ENCODE results near the gene COL23A1. TPM values are rescaled to one million over a fixed set of nuclear protein-coding genes. Genes with fewer than 3 reads are reported as not detected.

The COL23A1 gene
- total and polyA plus RNA-seq, 2 donors (not counting 1 experiment from before 2014, with no cell fraction given), result not detected

GRCh38 chr5:178228609-178229008 lies 361.6 kb downstream of the COL23A1 start:
- Histone ChIP-seq H3K4me1 (ENCODE audit: control insufficient read depth, extremely low read depth, insufficient read depth, low read length) (peaks cover 6% of the 10 kb centered on the region), H2AFZ (ENCODE audit: low read length) (no peak overlapping the region), H3K9ac (ENCODE audit: insufficient read depth, low read length) (no peak overlapping the region), H4K20me1 (ENCODE audit: control insufficient read depth, extremely low read depth, insufficient read depth, low read length) (no peaks in the 10 kb centered on the region), H3K79me2 (ENCODE audit: control insufficient read depth, insufficient read depth, low read length) (peaks cover 18% of the 10 kb centered on the region), H3K27ac (ENCODE audit: insufficient read depth, low read length) (no peak overlapping the region), H3K4me3 (replicated peaks in 1 of 4; ENCODE audit: control extremely low read depth in 1 of 4, insufficient read depth in 1 of 4, low read depth in 3 of 4, low read length in 4 of 4) (no peak overlapping the region), H3K27me3 (ENCODE audit: control insufficient read depth, insufficient read depth, low read length) (no peaks in the 10 kb centered on the region), H3K36me3 (ENCODE audit: control insufficient read depth, insufficient read depth, low read length) (peaks cover 23% of the 10 kb centered on the region), H3K4me2 (ENCODE audit: extremely low read depth, insufficient read depth, low read length) (no peak overlapping the region), H3K9me3 (ENCODE audit: control insufficient read depth, insufficient read depth, low read depth, low read length) (no peaks in the 10 kb centered on the region)
- TF ChIP-seq, protein P1, sequence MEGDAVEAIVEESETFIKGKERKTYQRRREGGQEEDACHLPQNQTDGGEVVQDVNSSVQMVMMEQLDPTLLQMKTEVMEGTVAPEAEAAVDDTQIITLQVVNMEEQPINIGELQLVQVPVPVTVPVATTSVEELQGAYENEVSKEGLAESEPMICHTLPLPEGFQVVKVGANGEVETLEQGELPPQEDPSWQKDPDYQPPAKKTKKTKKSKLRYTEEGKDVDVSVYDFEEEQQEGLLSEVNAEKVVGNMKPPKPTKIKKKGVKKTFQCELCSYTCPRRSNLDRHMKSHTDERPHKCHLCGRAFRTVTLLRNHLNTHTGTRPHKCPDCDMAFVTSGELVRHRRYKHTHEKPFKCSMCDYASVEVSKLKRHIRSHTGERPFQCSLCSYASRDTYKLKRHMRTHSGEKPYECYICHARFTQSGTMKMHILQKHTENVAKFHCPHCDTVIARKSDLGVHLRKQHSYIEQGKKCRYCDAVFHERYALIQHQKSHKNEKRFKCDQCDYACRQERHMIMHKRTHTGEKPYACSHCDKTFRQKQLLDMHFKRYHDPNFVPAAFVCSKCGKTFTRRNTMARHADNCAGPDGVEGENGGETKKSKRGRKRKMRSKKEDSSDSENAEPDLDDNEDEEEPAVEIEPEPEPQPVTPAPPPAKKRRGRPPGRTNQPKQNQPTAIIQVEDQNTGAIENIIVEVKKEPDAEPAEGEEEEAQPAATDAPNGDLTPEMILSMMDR (conservative IDR thresholded peaks at IDR 0.05 in 1 of 2, IDR thresholded peaks at IDR 0.05 in 1 of 2; ENCODE audit: low read depth in 1 of 2, low read length in 2 of 2), result no peak
- no peak for TF ChIP-seq EZH2 (IDR thresholded peaks at IDR 0.05; ENCODE audit: low read length, missing control alignments)
- DNase-seq (ENCODE audit: low read depth in 2 of 2), result no peak

- Histone ChIP-seq H4K20me1 (ENCODE audit: control insufficient read depth, extremely low read depth, insufficient read depth, low read length) (no peaks in the 10 kb centered on the region), H2AFZ (ENCODE audit: low read length) (no peak overlapping the region), H3K79me2 (ENCODE audit: control insufficient read depth, insufficient read depth, low read length) (peaks cover 18% of the 10 kb centered on the region), H3K27me3 (ENCODE audit: control insufficient read depth, insufficient read depth, low read length) (no peaks in the 10 kb centered on the region), H3K9ac (ENCODE audit: insufficient read depth, low read length) (no peak overlapping the region), H3K9me3 (ENCODE audit: control insufficient read depth, insufficient read depth, low read depth, low read length) (no peaks in the 10 kb centered on the region), H3K4me3 (replicated peaks in 1 of 4; ENCODE audit: control extremely low read depth in 1 of 4, insufficient read depth in 1 of 4, low read depth in 3 of 4, low read length in 4 of 4) (no peak overlapping the region), H3K4me2 (ENCODE audit: extremely low read depth, insufficient read depth, low read length) (no peak overlapping the region), H3K36me3 (ENCODE audit: control insufficient read depth, insufficient read depth, low read length) (peaks cover 23% of the 10 kb centered on the region), H3K4me1 (ENCODE audit: control insufficient read depth, extremely low read depth, insufficient read depth, low read length) (peaks cover 6% of the 10 kb centered on the region), H3K27ac (ENCODE audit: insufficient read depth, low read length) (no peak overlapping the region)
- DNase-seq (ENCODE audit: low read depth in 2 of 2), result no peak
- TF ChIP-seq, protein P1 (conservative IDR thresholded peaks at IDR 0.05 in 1 of 2, IDR thresholded peaks at IDR 0.05 in 1 of 2; ENCODE audit: low read depth in 1 of 2, low read length in 2 of 2), result no peak
- TF ChIP-seq EZH2 (IDR thresholded peaks at IDR 0.05; ENCODE audit: low read length, missing control alignments), result no peak
Observed at GRCh38 chr5:178227929-178228328, 362.3 kb downstream of the COL23A1 start.

DNA sequence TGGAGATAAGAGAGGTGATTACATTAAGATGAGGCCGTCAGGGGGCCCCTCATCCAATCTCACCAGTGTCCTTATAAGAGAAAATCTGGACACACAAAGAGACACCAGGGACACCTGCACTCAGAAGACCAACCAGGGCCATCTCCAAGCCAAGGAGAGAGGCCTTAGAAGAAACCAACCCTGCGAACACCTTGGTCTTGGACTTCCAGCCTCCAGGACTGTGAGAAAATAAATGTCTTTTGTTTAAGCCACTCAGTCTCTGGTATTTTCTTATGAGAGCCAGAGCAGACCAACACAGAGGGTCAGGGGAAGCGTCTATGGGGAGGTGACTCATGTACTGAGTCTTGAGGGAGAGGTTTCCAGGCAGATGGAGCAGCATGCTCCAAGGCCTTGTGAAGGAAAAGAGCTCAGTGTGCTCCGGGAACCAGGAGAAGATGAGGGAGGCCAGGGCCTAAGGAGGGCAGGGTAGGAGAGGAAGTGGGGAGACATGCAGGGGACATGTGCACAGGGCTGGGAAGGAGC lies 363.0 kb downstream of the COL23A1 start:
- peaks cover 18% of the 10 kb centered on the region for H3K79me2 ChIP-seq (ENCODE audit: control insufficient read depth, insufficient read depth, low read length)
- H3K9ac ChIP-seq (ENCODE audit: insufficient read depth, low read length), result no peak overlapping the region
- H3K27me3 ChIP-seq (ENCODE audit: control insufficient read depth, insufficient read depth, low read length), result no peaks in the 10 kb centered on the region
- peaks cover 6% of the 10 kb centered on the region for H3K4me1 ChIP-seq (ENCODE audit: control insufficient read depth, extremely low read depth, insufficient read depth, low read length)
- TF ChIP-seq EZH2 (IDR thresholded peaks at IDR 0.05; ENCODE audit: low read length, missing control alignments), result no peak
- TF ChIP-seq, protein P1 (conservative IDR thresholded peaks at IDR 0.05 in 1 of 2, IDR thresholded peaks at IDR 0.05 in 1 of 2; ENCODE audit: low read depth in 1 of 2, low read length in 2 of 2), result no peak
- H3K36me3 ChIP-seq (ENCODE audit: control insufficient read depth, insufficient read depth, low read length), result peaks cover 23% of the 10 kb centered on the region
- H3K4me3 ChIP-seq (replicated peaks in 1 of 4; ENCODE audit: control extremely low read depth in 1 of 4, insufficient read depth in 1 of 4, low read depth in 3 of 4, low read length in 4 of 4), result no peak overlapping the region
- no peak overlapping the region for H3K4me2 ChIP-seq (ENCODE audit: extremely low read depth, insufficient read depth, low read length)
- H4K20me1 ChIP-seq (ENCODE audit: control insufficient read depth, extremely low read depth, insufficient read depth, low read length), result no peaks in the 10 kb centered on the region
- H3K9me3 ChIP-seq (ENCODE audit: control insufficient read depth, insufficient read depth, low read depth, low read length), result no peaks in the 10 kb centered on the region
- H2AFZ ChIP-seq (ENCODE audit: low read length), result no peak overlapping the region
- DNase-seq (ENCODE audit: low read depth in 2 of 2), result peak in 1 of 2 donors; percentile 57
- H3K27ac ChIP-seq (ENCODE audit: insufficient read depth, low read length), result no peak overlapping the region

Data from fibroblast of lung (primary cell).